Neural crest cell (in vitro differentiated cells): ENCODE results near the gene ASPSCR1. TPM values are rescaled to one million over a fixed set of nuclear protein-coding genes. Genes with fewer than 3 reads are reported as not detected.

Source experiments
- DNase-seq: peaks from one replicate; pipeline ENCODE4 v3.0.0; 2021; ENCODE audit warnings: low read depth, mixed read lengths, low spot score
- H3K27ac Mint-ChIP-seq: one replicate; pipeline ENCODE4 v1.8.0; 2021; ENCODE audit warnings: mild to moderate bottlenecking, mixed read lengths; ENCODE audit not compliant: unreplicated experiment
- H3K27me3 Mint-ChIP-seq: 2 replicates; pipeline ENCODE4 v1.8.0; 2021; ENCODE audit warnings: low read depth, mild to moderate bottlenecking, mixed read lengths
- H3K36me3 Mint-ChIP-seq: 2 replicates; pipeline ENCODE4 v1.8.0; 2021; ENCODE audit warnings: low read depth, mild to moderate bottlenecking, mixed read lengths
- H3K4me1 Mint-ChIP-seq: 2 replicates; pipeline ENCODE4 v1.8.0; 2021; ENCODE audit warnings: mixed read lengths
- H3K4me3 Mint-ChIP-seq: one replicate; pipeline ENCODE4 v1.8.0; 2021; ENCODE audit warnings: mild to moderate bottlenecking, mixed read lengths
- H3K9me3 Mint-ChIP-seq: 2 replicates; pipeline ENCODE4 v1.8.0; 2021; ENCODE audit warnings: mixed read lengths
- CTCF ChIP-seq: fragments of 200-600 bp; sonication (generic); conservative IDR thresholded peaks from 2 replicates; pipeline ENCODE4 v1.5.0; 2021; ENCODE audit warnings: antibody characterized with exemption, mild to moderate bottlenecking
- total RNA-seq: library from RNA; stranded (reverse); gene quantifications from 2 replicates; pipeline ENCODE4 v1.2.1, GENCODE V29; 2021

ASPSCR1 gene
- total RNA-seq, 1 donor from 2014 or later, result 51.9 TPM

GRCh38 chr17:82063424-82064415 lies 86.3 kb downstream of the ASPSCR1 start:
- Mint-ChIP-seq H3K9me3 (no peaks in the 10 kb centered on the region), H3K4me3 (peak overlapping the region; percentile 78), H3K27me3 (no peaks in the 10 kb centered on the region), H3K27ac (no peak overlapping the region), H3K4me1 (no peaks in the 10 kb centered on the region), H3K36me3 (no peaks in the 10 kb centered on the region)
- TF ChIP-seq CTCF, result no peak
- no peak for DNase-seq

GRCh38 chr17:82064433-82065192 lies 87.2 kb downstream of the ASPSCR1 start:
- Mint-ChIP-seq H3K27me3 (no peaks in the 10 kb centered on the region), H3K4me1 (no peaks in the 10 kb centered on the region), H3K4me3 (peak overlapping the region; percentile 78), H3K36me3 (no peaks in the 10 kb centered on the region), H3K27ac (no peak overlapping the region), H3K9me3 (no peaks in the 10 kb centered on the region)
- no peak for TF ChIP-seq CTCF
- no peak for DNase-seq

GRCh38 chr17:82065193-82065637 lies 87.8 kb downstream of the ASPSCR1 start:
- no peak for TF ChIP-seq CTCF
- no peaks in the 10 kb centered on the region for H3K36me3 Mint-ChIP-seq
- no peaks in the 10 kb centered on the region for H3K9me3 Mint-ChIP-seq
- H3K27ac Mint-ChIP-seq, result no peak overlapping the region
- peak overlapping the region; percentile 78 for H3K4me3 Mint-ChIP-seq
- DNase-seq, result no peak
- peaks cover 2% of the 10 kb centered on the region for H3K27me3 Mint-ChIP-seq
- H3K4me1 Mint-ChIP-seq, result no peaks in the 10 kb centered on the region

- Mint-ChIP-seq H3K4me1 (no peaks in the 10 kb centered on the region), H3K27ac (no peak within 1 kb of the TSS), H3K36me3 (no peaks in the 10 kb centered on the region), H3K4me3 (peak within 1 kb of the TSS; percentile 86), H3K27me3 (peaks cover 6% of the 10 kb centered on the region), H3K9me3 (no peaks in the 10 kb centered on the region)
- no peak for TF ChIP-seq CTCF
- DNase-seq, result peak; percentile 59
Measured at GRCh38 chr17:82065638-82066303, 88.3 kb downstream of the ASPSCR1 start, which contains the start of gene DUS1L. Gene DUS1L (minus strand): TSS chr17:82065804. CDS start chr17:82065059, 745 bp downstream.

Other genes with a start within 250 kb of the ASPSCR1 start
- gene GCGR, start 173.5 kb upstream of the ASPSCR1 start, total RNA-seq, result not detected in 2 replicates
- gene MCRIP1, start 144.3 kb upstream of the ASPSCR1 start, total RNA-seq, result 189 and 200 TPM in 2 replicates
- not detected in 2 replicates for gene PPP1R27, start 142.6 kb upstream of the ASPSCR1 start, total RNA-seq
- 364 and 368 TPM in 2 replicates for gene P4HB, start 117.1 kb upstream of the ASPSCR1 start, total RNA-seq
- 405 and 429 TPM in 2 replicates for gene ARHGDIA, start 106.3 kb upstream of the ASPSCR1 start, total RNA-seq
- gene ALYREF, start 86.0 kb upstream of the ASPSCR1 start, total RNA-seq, result 216 and 217 TPM in 2 replicates
- 199 and 200 TPM in 2 replicates for gene ANAPC11, start 85.9 kb upstream of the ASPSCR1 start, total RNA-seq
- 0.93 and 1.1 TPM in 2 replicates for gene NPB, start 75.4 kb upstream of the ASPSCR1 start, total RNA-seq
- gene PCYT2, start 66.2 kb upstream of the ASPSCR1 start, total RNA-seq, result 86.2 and 92.4 TPM in 2 replicates
- gene SIRT7, start 59.5 kb upstream of the ASPSCR1 start, total RNA-seq, result 25.5 and 26.2 TPM in 2 replicates
- gene MAFG, start 49.9 kb upstream of the ASPSCR1 start, total RNA-seq, result 24.1 and 24.2 TPM in 2 replicates
- 93.0 and 102 TPM in 2 replicates for gene PYCR1, start 40.3 kb upstream of the ASPSCR1 start, total RNA-seq
- gene MYADML2, start 30.4 kb upstream of the ASPSCR1 start, total RNA-seq, result 0.11 TPM in 1 of 2 replicates, not detected in the other
- gene NOTUM, start 16.4 kb upstream of the ASPSCR1 start, total RNA-seq, result 5.9 and 6.3 TPM in 2 replicates
- gene CENPX, start 45.2 kb downstream of the ASPSCR1 start, total RNA-seq, result 129 and 135 TPM in 2 replicates
- 55.7 and 63.5 TPM in 2 replicates for gene LRRC45, start 45.7 kb downstream of the ASPSCR1 start, total RNA-seq
- gene RAC3, start 54.0 kb downstream of the ASPSCR1 start, total RNA-seq, result 73.6 and 75.0 TPM in 2 replicates
- gene DCXR, start 60.1 kb downstream of the ASPSCR1 start, total RNA-seq, result 198 and 199 TPM in 2 replicates
- gene RFNG, start 74.2 kb downstream of the ASPSCR1 start, total RNA-seq, result 44.5 and 46.0 TPM in 2 replicates
- 154 and 156 TPM in 2 replicates for gene GPS1, start 74.3 kb downstream of the ASPSCR1 start, total RNA-seq
- gene DUS1L, start 88.2 kb downstream of the ASPSCR1 start, total RNA-seq, result 126 and 131 TPM in 2 replicates
- 816 and 839 TPM in 2 replicates for gene FASN, start 120.6 kb downstream of the ASPSCR1 start, total RNA-seq
- gene CCDC57, start 235.2 kb downstream of the ASPSCR1 start, total RNA-seq, result 47.5 and 50.3 TPM in 2 replicates